ENCODE measurements around the gene GPATCH1. TPM values are rescaled to one million over a fixed set of nuclear protein-coding genes. Genes with fewer than 3 reads are reported as not detected.
A peak's percentile ranks its signal among the peaks of the same experiment; 100 is the strongest.

GPATCH1 gene
- total RNA-seq (2021; ENCODE audit: unreplicated experiment), result 7.8 TPM
- polyA plus RNA-seq (2012), result 4.5 and 5.2 TPM in 2 replicates
- Bru-seq, nascent RNA, result percentile 51 among the genes with signal in this experiment
- BruChase-seq, experiment 1, labeled RNA remaining after a 6-hour chase, result percentile 53 among the genes with signal in this experiment
- percentile 51 among the genes with signal in this experiment for BruChase-seq, experiment 2, labeled RNA remaining after a 2-hour chase
- long read RNA-seq, transcript GPATCH1-201 (20 exons, 3,492 nt), result major isoform, 20 of 30 reads
- long read RNA-seq, partial matches to known transcripts, result 8 of 30 reads
- long read RNA-seq, other reads (novel, unspliced or antisense), result 2 of 30 reads

- Histone ChIP-seq H3K9ac (ENCODE audit: low read length) (peak within 1 kb of the TSS; percentile 71), H3K4me3 (replicated peaks in 1 of 2; ENCODE audit: low read depth in 1 of 2, low read length in 2 of 2) (peak within 1 kb of the TSS; percentile 77 to 97), H3K9me3 (ENCODE audit: control insufficient read depth in 1 of 2, insufficient read depth in 1 of 2, low read depth in 1 of 2, low read length in 2 of 2) (no peaks in the 10 kb centered on the region), H3K36me3 (ENCODE audit: control insufficient read depth in 1 of 2, insufficient read depth in 2 of 2, low read length in 2 of 2) (no peaks in the 10 kb centered on the region), H3K27me3 (ENCODE audit: insufficient read depth, low read length) (no peaks in the 10 kb centered on the region), H3K4me2 (ENCODE audit: low read length) (peak within 1 kb of the TSS; percentile 82), H3K79me2 (ENCODE audit: insufficient read depth, low read length) (peaks cover 14% of the 10 kb centered on the region; the same call in 1 of the 2 replicates), H2AFZ (ENCODE audit: low read depth, low read length, poor library complexity, severe bottlenecking) (no peak within 1 kb of the TSS), H3K9me2 (ENCODE audit: insufficient read depth) (no peaks in the 10 kb centered on the region), H3K4me1 (ENCODE audit: control insufficient read depth in 1 of 2, insufficient read depth in 2 of 2, low read length in 2 of 2) (peaks cover 32 to 60% of the 10 kb centered on the region in 2 experiments), H4K20me1 (ENCODE audit: insufficient read depth) (no peaks in the 10 kb centered on the region), H3K27ac (ENCODE audit: low read depth, low read length) (peak within 1 kb of the TSS; percentile 57)
- TSS peak; percentile 80 for BruUV-seq (replicated peaks)
- RAD21 ChIA-PET (ENCODE audit: low non-redundant PET in 1 of 2, low total read pairs in 2 of 2, uncharacterized antibody in 2 of 2, unreplicated experiment in 2 of 2), result no interaction called here
- ATAC-seq (peak; percentile 82), DNase-seq (ENCODE audit: low read depth, low spot score) (peak; percentile 71)
- POLR2A ChIA-PET, result no interaction called here
- CTCF ChIA-PET, result no interaction called here
- intact Hi-C loops (cut with micrococcal nuclease), result no loop called here
- peak; percentile 93 for TF ChIP-seq ELF1 (IDR thresholded peaks at IDR 0.05; ENCODE audit: borderline replicate concordance, low read depth)
- peak; percentile 58; the same call in 1 of the 2 replicates for TF ChIP-seq ZFX (IDR thresholded peaks at IDR 0.05)
- TF ChIP-seq SRF (IDR thresholded peaks at IDR 0.05; ENCODE audit: low read depth), result no peak
- no peak for TF ChIP-seq EZH2phosphoT487 (IDR thresholded peaks at IDR 0.05; ENCODE audit: borderline replicate concordance)
- no peak for TF ChIP-seq EZH2 (IDR thresholded peaks at IDR 0.05)
- TF ChIP-seq ZNF274 (IDR thresholded peaks at IDR 0.05; ENCODE audit: low read depth, low read length), result no peak
- TF ChIP-seq FOSL1 (IDR thresholded peaks at IDR 0.05; ENCODE audit: low read depth), result no peak
- peak; percentile 92 for TF ChIP-seq SIN3A (IDR thresholded peaks at IDR 0.05; ENCODE audit: low read depth)
- TF ChIP-seq ZBTB33 (IDR thresholded peaks at IDR 0.05; ENCODE audit: extremely low read depth, insufficient replicate concordance, low read length), result no peak
- no peak for TF ChIP-seq RAD21 (IDR thresholded peaks at IDR 0.05; ENCODE audit: low read depth)
- TF ChIP-seq POLR2AphosphoS5 (IDR thresholded peaks at IDR 0.05; ENCODE audit: low read depth, low read length), result peak; percentile 77
- peak; percentile 89 for TF ChIP-seq YY1 (IDR thresholded peaks at IDR 0.05; ENCODE audit: extremely low read depth, insufficient replicate concordance, low read depth, low read length)
- no peak for TF ChIP-seq CBX3 (IDR thresholded peaks at IDR 0.05; ENCODE audit: low read depth)
- no peak for TF ChIP-seq ATF3 (IDR thresholded peaks at IDR 0.05)
- no peak for TF ChIP-seq TCF7L2 (IDR thresholded peaks at IDR 0.05; ENCODE audit: borderline replicate concordance, extremely low read depth, insufficient read depth, insufficient read length)
- TF ChIP-seq JUND (IDR thresholded peaks at IDR 0.05), result no peak
- peak; percentile 86 for TF ChIP-seq SP1 (IDR thresholded peaks at IDR 0.05; ENCODE audit: low read depth)
- TF ChIP-seq EGR1 (IDR thresholded peaks at IDR 0.05; ENCODE audit: low read depth), result no peak
- no peak for TF ChIP-seq CEBPB (IDR thresholded peaks at IDR 0.05; ENCODE audit: low read depth)
- peak; percentile 50 for TF ChIP-seq POLR2A (IDR thresholded peaks at IDR 0.05; ENCODE audit: borderline replicate concordance, extremely low read depth, insufficient read depth, insufficient read length)
- peak; percentile 62; the same call in 1 of the 2 replicates for TF ChIP-seq MAX (IDR thresholded peaks at IDR 0.05)
- TF ChIP-seq CTCF (IDR thresholded peaks at IDR 0.05 in 2 of 3, conservative IDR thresholded peaks at IDR 0.05 in 1 of 3; ENCODE audit: borderline replicate concordance in 1 of 3, insufficient read depth in 1 of 3, low read depth in 2 of 3, low read length in 2 of 3), result no peak
These were observed at the start of gene GPATCH1 for GRCh38 chr19:33080761-33081681. Gene GPATCH1 (plus strand): TSS chr19:33081181. CDS start chr19:33081194, 13 bp downstream.
